NB4 (cell line): ENCODE data around the gene SEMA6A.

Source experiments
- DNase-seq: peaks from one replicate; pipeline ENCODE4 v3.0.0; 2010; ENCODE audit warnings: low read depth
- H3K4me3 ChIP-seq: one replicate; pipeline ENCODE4 v1.5.1; 2011; ENCODE audit warnings: mild to moderate bottlenecking, low read depth, low read length, moderate library complexity
- CTCF ChIP-seq: IDR thresholded peaks from one replicate; pipeline ENCODE4 v1.5.1; 2012; ENCODE audit warnings: low read depth, low read length
- MAX ChIP-seq: IDR thresholded peaks from 2 replicates; pipeline ENCODE4 v1.6.1; 2011; ENCODE audit warnings: low read depth, low read length
- MYC ChIP-seq: IDR thresholded peaks from 2 replicates; pipeline ENCODE4 v1.6.1; 2011; ENCODE audit warnings: low read depth, low read length
- POLR2A ChIP-seq: IDR thresholded peaks from 2 replicates; pipeline ENCODE4 v1.6.1; 2011; ENCODE audit warnings: mild to moderate bottlenecking; ENCODE audit not compliant: insufficient read length; ENCODE audit errors: extremely low read depth

The SEMA6A gene

GRCh38 chr5:116534964-116535651, 39.5 kb downstream of the SEMA6A start:
- DNase-seq, result no peak
- H3K4me3 ChIP-seq, result no peak overlapping the region
- TF ChIP-seq CTCF (no peak), MYC (no peak), MAX (no peak), POLR2A (no peak)

- no peak for DNase-seq
- H3K4me3 ChIP-seq, result no peak overlapping the region
- TF ChIP-seq MAX (no peak), POLR2A (no peak), CTCF (no peak), MYC (no peak)
Measured at GRCh38 chr5:116532762-116533525, 41.7 kb downstream of the SEMA6A start.

GRCh38 chr5:116531635-116532034, 43.0 kb downstream of the SEMA6A start:
- no peak for DNase-seq
- no peak overlapping the region for H3K4me3 ChIP-seq

GRCh38 chr5:116531117-116531516, 43.5 kb downstream of the SEMA6A start:
- no peak overlapping the region for H3K4me3 ChIP-seq
- TF ChIP-seq MAX (no peak), MYC (no peak), CTCF (no peak), POLR2A (no peak)
- no peak for DNase-seq

More at GRCh38 chr5:116531635-116532034, 43.0 kb downstream of the SEMA6A start:
- no peak for TF ChIP-seq MAX
- no peak for TF ChIP-seq POLR2A
- no peak for TF ChIP-seq CTCF

- H3K4me3 ChIP-seq, result no peak overlapping the region
- TF ChIP-seq MYC (no peak), CTCF (no peak), POLR2A (no peak), MAX (no peak)
- DNase-seq, result no peak
Measured at GRCh38 chr5:116530276-116530675, 44.3 kb downstream of the SEMA6A start.
